ENCODE data around the gene KCNH1. TPM values are rescaled to one million over a fixed set of nuclear protein-coding genes. Genes with fewer than 3 reads are reported as not detected.

KCNH1 gene
- total and polyA plus RNA-seq, 7 donors: 0.10 to 0.22 (median 0.17) TPM

DNA sequence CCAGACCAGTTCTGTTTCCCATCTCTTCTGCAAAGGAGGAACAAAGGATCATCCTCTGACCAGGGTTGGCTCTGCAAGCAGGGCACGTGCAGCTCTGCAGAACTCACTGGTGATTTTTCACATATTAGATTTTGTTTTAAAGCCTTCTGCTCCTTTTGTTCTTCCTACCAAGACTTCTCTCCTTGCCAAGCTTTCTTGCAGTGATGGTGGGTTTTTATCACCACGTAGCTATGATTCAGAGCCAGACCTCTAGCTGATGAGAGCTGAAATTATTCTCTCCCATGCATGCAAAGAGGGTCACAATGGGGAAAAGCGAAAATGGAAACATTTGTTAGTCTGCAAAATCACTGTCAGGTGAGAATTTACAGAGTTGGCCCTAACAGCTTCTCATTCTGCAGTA is 225.2 kb downstream of the KCNH1 start:
- DNase-seq (no peak), ATAC-seq (no peak)
- Histone ChIP-seq H3K36me3 (ENCODE audit: insufficient read depth in 1 of 2, low read depth in 1 of 2) (no peaks in the 10 kb centered on the region), H3K4me1 (no peaks in the 10 kb centered on the region), H3K9me3 (no peaks in the 10 kb centered on the region), H3K27ac (no peak overlapping the region), H3K4me3 (no peak overlapping the region), H3K27me3 (ENCODE audit: insufficient read depth in 3 of 3, low read length in 2 of 3) (peaks cover 0 to 4% (median 0%) of the 10 kb centered on the region in 3 donors)
- TF ChIP-seq, protein P1, sequence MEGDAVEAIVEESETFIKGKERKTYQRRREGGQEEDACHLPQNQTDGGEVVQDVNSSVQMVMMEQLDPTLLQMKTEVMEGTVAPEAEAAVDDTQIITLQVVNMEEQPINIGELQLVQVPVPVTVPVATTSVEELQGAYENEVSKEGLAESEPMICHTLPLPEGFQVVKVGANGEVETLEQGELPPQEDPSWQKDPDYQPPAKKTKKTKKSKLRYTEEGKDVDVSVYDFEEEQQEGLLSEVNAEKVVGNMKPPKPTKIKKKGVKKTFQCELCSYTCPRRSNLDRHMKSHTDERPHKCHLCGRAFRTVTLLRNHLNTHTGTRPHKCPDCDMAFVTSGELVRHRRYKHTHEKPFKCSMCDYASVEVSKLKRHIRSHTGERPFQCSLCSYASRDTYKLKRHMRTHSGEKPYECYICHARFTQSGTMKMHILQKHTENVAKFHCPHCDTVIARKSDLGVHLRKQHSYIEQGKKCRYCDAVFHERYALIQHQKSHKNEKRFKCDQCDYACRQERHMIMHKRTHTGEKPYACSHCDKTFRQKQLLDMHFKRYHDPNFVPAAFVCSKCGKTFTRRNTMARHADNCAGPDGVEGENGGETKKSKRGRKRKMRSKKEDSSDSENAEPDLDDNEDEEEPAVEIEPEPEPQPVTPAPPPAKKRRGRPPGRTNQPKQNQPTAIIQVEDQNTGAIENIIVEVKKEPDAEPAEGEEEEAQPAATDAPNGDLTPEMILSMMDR (IDR thresholded peaks at IDR 0.05): no peak
- 61 to 63% (median 61%) methylated on average over 3 of the region's 3 CpGs for WGBS, 3 donors
- intact Hi-C loops (cut with DNase I): no loop called here

DNA sequence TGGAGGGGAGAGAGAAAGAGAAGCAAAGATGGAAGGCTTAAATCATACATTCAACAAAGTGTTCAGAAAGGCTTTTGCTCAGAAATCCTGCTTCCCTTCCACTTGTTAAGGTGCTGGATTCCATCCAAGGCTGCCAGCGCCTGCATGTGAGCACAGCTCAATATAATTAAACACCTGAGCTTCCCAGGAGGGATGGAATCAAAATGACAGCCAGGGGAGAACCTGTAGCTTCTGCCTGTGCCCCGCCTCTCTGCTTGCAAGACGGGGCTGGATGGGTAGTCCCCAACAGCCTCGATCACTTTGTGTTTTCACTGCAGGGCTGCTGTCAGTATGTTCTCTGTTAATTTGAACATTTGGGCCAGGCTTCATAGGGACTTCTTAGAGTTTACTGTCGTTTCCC is 225.7 kb downstream of the KCNH1 start:
- Histone ChIP-seq H3K4me3 (no peak overlapping the region), H3K27ac (no peak overlapping the region), H3K27me3 (ENCODE audit: insufficient read depth in 3 of 3, low read length in 2 of 3) (peaks cover 0 to 4% (median 0%) of the 10 kb centered on the region in 3 donors), H3K36me3 (ENCODE audit: insufficient read depth in 1 of 2, low read depth in 1 of 2) (no peaks in the 10 kb centered on the region), H3K4me1 (no peaks in the 10 kb centered on the region), H3K9me3 (no peaks in the 10 kb centered on the region)
- DNase-seq (no peak), ATAC-seq (no peak)
- intact Hi-C loops (cut with DNase I): no loop called here
- TF ChIP-seq, protein P1 (IDR thresholded peaks at IDR 0.05): no peak
- WGBS, 3 donors: 52 to 62% (median 52%) methylated on average over 5 of the region's 5 CpGs

DNA sequence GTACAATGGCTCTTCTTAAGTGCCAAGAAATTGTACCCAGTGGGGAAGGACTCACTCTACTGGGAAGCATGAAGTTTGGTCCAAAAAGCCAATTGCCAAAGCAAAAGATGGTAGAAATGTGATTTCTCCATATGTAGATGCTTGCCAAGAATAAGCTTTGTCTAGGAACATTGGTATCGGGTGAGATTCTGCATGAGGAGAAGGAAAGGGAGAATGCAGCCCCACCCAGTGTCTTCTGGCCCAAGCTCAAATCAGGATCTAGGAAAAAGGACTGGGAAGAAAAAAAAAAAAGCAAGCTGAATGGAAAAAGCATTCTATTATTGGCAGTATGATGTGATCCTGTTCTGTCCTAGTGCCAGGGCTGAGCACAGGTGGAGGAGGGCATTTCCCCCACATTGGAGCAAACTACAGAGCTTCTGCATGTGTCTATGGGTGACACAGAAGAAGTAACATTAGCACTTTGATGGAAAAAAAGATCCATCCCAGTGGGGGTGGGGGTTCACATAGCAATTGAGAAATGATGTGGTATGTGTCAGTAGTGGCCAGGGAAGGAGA is 226.6 kb downstream of the KCNH1 start:
- H3K36me3 ChIP-seq (ENCODE audit: insufficient read depth in 1 of 2, low read depth in 1 of 2): no peaks in the 10 kb centered on the region
- ATAC-seq (no peak), DNase-seq (no peak)
- H3K27me3 ChIP-seq (ENCODE audit: insufficient read depth in 3 of 3, low read length in 2 of 3): no peaks in the 10 kb centered on the region
- no peak overlapping the region for H3K27ac ChIP-seq
- H3K4me1 ChIP-seq: no peaks in the 10 kb centered on the region
- 36 to 42% (median 40%) methylated on average over 1 of the region's 1 CpG for WGBS, 3 donors
- TF ChIP-seq, protein P1 (IDR thresholded peaks at IDR 0.05): no peak
- H3K9me3 ChIP-seq: no peaks in the 10 kb centered on the region
- H3K4me3 ChIP-seq: no peak overlapping the region
- intact Hi-C loops (cut with DNase I): no loop called here

DNA sequence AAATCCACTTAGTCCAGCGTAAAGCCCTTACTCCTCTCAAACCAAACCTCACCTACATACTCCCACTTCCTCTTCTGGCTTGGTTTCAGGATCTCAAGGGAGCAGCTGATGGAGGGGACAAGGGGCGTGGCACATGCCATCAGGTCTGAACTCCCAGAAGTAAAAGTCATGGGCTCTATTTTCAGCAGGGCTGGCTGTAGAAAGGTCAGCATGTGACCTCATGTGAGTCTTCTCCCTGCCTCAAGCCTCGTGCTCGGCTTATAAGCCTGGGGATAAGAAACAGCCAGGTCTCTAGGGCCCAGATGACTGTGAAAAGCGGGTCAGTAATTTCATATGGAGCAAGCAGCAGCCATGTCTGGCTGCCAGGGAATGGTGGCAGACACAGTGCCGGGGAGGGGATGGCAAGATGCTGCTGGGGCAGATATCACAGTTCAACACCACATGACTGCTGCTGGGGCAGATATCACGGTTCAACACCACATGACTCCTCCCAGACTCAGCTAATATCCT is 227.9 kb downstream of the KCNH1 start:
- H3K4me3 ChIP-seq: no peak overlapping the region
- DNase-seq: peak in 1 of 2 donors; percentile 62
- H3K36me3 ChIP-seq (ENCODE audit: insufficient read depth in 1 of 2, low read depth in 1 of 2): no peaks in the 10 kb centered on the region
- no peaks in the 10 kb centered on the region for H3K4me1 ChIP-seq
- no peaks in the 10 kb centered on the region for H3K27me3 ChIP-seq (ENCODE audit: insufficient read depth in 3 of 3, low read length in 2 of 3)
- intact Hi-C loops (cut with DNase I): no loop called here
- TF ChIP-seq, protein P1 (IDR thresholded peaks at IDR 0.05): no peak
- WGBS, 3 donors: 29 to 43% (median 39%) methylated on average over 7 of the region's 7 CpGs
- ATAC-seq: peak in 2 of 4 donors; percentile 79 to 86
- no peak overlapping the region for H3K27ac ChIP-seq
- no peaks in the 10 kb centered on the region for H3K9me3 ChIP-seq

All from psoas muscle (tissue), 8 donors.